Dermis blood vessel endothelial cell (primary cell): ENCODE results near the gene RPL14. TPM values are rescaled to one million over a fixed set of nuclear protein-coding genes. Genes with fewer than 3 reads are reported as not detected.

Experiments used
- DNase-seq: peaks from one replicate; pipeline ENCODE4 v3.0.0; 2010
- total RNA-seq: library from RNA; depleted of rRNA; stranded (reverse); fragments of >200 nt; gene quantifications from 2 replicates; pipeline ENCODE4 v1.2.3, GENCODE V29; 2014

The RPL14 gene
- total RNA-seq, 1 donor from 2014 or later = 370 TPM

DNA sequence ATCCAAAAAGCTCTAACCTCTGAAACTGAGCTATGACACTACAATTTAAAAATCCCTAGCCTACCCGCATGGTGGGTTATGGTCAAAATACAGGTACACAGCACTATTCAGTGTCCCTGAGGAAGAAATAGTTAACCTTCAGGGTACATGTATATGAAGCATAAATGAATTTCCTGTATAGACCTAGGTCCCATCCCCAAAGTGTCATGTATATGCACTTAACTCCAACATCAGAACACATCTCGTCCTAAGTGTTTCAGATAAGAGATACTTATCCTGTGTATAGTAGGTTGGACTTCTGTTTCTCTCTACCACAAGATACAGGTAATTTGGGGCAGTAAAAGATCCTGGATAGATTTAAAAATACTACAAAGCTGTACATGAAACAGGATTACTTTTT, 6.4 kb downstream of the RPL14 start:
- DNase-seq = no peak

DNA sequence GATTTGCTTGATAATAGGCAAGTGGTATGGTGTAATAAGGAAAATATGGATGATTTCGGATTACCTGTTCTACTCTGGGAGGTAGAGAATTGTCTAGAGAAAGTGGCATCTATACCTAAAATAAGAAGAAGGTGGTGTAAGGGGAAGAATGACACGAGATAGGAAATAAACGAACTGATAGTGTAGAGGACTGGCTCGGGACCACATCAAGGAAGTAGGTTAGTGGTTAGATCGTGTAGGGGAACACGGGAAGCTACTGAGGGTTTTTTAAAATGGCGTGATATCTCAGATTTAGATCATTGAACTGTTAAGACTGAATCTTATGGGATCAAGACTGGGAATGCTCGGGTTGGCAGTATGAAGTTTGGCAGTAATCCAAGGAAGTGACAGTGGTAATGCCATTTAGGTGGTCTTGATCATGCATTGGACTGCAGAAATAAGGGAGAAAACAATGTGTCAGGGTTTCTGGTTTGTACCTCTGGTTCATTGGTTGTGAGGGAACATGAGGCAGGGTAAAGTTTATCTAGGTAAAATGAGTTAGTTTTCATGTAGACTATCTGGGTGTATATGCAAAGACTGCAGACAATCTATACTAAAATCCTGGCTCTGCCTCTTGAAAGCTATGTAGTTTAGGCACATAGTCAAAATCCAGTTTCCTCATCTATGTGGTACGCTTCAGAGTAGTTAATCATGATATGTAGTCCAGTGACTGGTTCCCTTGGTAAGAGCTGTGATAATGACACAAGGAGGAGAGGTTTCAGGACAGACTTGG, 7.4 kb downstream of the RPL14 start:
- DNase-seq = no peak

DNA sequence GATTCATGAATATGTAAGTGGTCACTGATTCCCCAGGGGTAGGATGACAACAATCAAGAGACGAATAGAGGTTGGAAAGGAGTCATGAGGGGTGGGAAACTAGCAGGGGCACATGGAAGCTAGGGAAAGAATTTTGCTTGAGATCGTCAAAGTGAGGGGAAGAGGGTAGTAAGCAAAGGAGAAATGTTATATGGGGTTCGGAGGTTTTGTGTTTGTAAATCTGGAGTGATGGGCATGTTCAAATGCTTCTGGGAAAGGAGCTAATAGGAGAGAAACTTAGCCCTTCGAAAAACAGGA, 7.9 kb downstream of the RPL14 start:
- DNase-seq = no peak

DNA sequence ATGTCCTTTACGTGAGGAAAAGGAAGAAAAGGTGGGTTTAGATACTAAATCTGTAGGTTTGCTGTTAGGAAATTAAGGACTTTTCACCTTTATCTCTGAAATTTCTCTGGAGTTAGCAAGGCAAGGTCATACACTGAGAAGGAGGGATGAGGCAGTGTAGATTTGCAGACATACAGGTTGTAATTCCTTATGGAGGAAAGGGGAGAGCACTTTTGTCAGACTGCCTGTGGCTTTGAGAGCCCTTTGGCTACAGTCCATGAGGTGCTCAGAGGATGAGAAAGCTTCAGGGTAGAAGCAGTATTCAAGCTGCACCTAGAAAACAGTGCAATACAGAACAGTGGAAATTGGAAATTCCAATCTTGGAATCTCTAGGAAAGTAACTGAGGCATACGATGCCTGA, 8.3 kb downstream of the RPL14 start:
- no peak for DNase-seq

DNA sequence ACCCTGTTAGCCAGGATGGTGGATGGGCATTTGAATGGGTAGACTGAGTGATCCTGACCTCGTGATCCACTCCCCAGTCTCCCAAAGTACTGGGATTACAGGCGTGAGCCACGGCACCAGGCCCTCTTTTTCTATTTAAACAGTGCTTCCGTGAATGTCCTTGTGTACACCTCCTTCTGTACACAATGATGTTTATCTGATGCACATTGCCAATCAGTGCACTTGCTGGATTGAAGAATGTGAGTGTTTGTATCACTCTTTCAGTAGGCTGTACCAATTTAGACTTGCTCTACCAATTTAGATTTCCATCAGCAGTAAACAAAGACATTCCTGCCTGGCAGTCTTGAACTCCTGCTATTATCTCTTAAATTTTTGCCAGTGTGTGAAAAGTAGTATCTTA, 10.9 kb downstream of the RPL14 start:
- DNase-seq = no peak

DNA sequence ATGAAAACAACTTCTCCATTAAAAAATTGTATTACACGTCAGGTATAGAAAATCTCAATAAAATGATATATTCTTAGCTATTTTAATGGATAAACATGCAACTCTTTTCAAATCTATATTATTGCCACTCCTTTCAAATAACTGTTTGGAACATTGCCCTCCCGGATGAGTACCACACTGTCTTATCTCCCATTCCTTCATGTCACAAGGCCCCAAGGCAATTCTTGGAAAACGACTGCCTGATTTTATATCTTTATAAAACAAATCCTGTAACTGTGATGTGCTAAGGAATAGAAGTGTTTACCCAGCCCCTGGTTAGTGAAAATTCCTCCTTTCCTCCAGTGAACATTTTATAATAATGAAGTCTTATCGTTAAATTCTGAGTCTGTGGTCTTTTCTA, 13.6 kb downstream of the RPL14 start:
- no peak for DNase-seq

DNA sequence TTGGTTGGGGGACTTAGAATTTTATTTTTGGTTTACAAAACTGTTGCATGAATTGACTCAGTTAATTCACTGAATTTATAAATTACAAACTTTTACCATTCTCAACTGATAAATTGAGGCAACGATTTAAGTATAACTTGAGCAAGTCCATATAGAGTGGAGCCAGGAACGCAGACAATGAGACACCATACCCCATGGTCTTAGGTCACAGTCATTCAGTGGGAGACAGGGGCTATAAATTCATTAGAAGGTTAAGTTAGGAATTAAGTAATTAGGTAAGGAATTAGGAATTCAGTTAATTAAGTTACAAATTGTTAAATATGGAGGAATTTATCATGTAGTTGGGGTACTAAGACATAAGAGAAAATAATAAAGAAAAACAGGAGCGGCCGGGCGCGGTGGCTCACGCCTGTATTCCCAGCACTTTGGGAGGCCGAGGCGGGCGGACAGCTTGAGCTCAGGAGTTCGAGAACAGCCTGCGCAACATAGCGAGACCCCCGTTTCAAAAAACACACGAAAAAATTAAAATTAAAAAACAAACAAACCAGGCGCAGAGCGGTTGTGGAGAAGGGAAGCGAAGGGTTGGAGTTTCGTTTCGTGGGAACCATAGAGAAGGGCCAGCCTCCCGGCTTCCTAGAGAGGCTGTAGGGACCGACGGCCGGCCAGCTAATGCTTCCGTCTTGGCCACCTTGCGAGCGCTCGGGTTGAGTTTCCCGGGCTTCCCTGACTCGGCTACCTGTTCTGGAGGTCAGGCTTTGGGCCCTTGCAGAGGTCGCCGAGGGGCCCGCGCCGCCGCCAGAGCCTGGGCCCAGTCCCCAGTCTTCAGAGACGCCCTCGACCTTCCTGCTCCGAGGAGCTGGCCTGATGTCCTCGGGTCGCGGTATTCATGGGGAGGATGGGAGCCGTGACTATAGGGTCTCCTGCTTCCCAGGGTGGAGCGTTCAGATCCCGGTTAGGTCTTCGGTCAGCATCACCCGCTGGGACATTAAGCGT, 19.6 kb downstream of the RPL14 start, which contains the start of gene ZNF619:
TSS of gene ZNF619 (plus strand) at position 645 of the 993 bp plus-strand sequence. CDS start 858 bp downstream, outside the sequence.
- DNase-seq = peak; percentile 83

DNA sequence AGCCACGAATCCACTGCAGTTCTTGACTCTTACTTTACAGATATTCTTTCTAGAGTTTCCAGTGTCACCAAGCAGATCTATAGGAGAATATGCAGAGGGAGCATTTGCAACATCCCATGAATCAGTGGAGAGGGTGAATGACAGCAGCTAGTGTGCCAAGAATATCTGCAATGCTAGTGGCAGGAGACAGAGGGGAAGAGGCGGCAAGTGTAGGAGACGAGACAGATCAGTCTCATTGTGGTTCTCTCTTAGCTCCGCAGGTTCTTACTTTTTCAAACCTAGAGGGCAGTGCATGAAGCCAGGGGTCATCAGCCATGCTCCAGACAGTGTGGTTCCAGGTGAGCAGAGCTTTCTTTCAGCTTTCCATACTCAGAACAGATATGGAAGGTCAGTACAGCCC, 20.5 kb downstream of the RPL14 start:
- peak; percentile 8 for DNase-seq

DNA sequence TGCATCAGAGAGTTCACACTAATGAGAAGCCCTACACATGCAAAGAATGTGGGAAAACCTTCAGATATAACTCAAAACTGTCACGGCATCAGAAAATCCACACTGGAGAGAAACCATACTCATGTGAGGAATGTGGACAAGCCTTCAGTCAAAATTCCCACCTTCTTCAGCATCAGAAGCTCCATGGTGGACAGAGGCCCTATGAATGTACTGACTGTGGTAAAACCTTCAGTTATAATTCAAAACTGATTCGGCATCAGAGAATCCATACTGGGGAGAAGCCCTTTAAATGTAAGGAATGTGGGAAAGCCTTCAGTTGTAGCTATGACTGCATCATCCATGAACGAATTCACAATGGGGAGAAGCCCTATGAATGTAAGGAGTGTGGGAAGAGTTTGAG, 30.0 kb downstream of the RPL14 start:
- DNase-seq = no peak

DNA sequence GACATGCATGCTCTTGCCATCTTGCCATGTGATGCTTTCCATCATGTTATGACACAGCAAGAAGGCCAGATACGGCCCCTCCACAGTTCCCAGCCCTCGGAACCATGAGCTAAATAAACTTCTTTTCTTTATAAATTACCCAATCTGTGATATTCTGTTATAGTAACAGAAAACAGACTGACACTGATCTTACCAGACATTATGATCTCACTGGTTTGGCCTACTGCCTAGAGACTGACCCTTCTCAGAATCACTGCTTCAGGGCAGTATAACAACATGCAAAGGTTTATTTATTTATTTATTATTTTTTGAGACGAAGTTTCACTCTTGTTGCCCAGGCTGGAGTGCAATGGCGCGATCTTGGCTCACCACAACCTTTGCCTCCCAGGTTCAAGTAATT, 33.8 kb downstream of the RPL14 start:
- no peak for DNase-seq

DNA sequence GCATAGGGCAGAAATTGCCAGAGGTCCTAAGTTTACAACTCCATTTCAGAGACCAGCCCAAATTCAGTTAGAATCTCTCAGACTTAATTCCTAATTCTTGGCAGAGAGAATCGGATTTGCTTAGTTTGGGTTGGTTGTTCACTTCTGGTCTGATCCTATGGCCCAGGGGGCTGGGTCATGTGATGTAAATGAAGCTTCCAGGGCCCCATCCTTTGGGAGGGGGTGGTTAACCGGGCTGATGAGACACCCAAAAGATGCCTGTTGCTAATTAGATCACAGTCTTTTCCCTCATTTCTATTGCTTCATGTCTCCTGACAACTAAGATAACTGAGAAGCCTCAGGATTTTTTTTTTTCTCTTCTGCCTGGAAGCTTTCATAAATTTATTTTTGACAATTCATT, 37.6 kb downstream of the RPL14 start:
- DNase-seq = no peak

DNA sequence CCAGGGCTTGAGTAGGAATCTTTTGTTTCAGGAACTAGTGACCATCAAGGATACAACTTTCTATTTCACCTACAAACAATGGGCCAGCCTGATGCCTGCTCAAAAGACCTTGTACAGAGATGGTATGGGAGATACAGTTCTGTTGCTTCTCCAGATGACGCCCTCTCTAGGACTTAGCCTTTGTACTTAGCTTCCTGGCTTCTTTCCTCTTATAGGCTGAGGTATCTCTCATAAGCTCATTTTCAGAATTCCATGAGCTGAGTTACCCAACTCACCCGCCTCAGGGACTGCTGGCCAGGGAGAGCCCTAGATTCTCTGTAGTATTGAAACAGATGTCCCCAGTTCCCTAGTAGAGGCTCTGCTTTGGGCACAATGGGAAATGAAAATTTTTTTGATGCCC, 40.1 kb downstream of the RPL14 start:
- DNase-seq = no peak

DNA sequence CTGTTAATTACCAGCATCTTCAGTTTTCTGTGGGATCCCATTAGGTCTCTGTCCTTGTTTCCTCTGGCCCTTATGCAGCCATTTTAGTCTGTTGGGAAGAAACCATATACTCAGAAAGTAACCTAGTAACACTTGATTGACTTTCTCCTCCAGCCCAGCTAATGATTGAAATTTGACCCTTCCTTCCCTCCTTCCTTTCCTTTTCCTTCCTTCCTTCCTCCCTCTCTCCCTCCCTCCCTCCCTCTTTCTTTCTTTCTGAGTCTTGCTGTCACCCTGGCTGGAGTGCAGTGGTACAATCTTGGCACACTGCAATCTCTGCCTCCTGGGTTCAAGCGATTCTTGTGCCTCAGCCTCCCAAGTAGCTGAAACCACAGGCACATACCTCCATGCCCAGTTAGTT, 42.8 kb downstream of the RPL14 start:
- no peak for DNase-seq

DNA sequence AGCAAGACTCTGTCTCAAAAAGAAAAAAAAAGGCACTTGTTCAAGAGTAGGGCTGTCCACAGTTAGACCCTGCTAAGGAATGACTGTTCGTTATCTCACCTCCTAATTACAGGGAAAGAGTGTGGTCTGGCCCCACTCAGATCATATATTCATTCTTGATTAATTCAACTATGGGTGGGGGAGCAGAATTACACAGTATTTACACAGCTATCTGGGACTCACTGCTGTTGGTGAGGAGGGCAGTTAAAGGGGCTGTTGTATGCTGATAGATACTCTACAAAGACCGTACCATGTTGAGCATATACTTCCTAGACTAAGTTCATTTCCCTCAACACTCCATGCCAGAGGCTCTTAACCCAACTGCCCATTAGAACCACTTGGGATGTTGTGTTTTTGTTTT, 44.9 kb downstream of the RPL14 start:
- no peak for DNase-seq

DNA sequence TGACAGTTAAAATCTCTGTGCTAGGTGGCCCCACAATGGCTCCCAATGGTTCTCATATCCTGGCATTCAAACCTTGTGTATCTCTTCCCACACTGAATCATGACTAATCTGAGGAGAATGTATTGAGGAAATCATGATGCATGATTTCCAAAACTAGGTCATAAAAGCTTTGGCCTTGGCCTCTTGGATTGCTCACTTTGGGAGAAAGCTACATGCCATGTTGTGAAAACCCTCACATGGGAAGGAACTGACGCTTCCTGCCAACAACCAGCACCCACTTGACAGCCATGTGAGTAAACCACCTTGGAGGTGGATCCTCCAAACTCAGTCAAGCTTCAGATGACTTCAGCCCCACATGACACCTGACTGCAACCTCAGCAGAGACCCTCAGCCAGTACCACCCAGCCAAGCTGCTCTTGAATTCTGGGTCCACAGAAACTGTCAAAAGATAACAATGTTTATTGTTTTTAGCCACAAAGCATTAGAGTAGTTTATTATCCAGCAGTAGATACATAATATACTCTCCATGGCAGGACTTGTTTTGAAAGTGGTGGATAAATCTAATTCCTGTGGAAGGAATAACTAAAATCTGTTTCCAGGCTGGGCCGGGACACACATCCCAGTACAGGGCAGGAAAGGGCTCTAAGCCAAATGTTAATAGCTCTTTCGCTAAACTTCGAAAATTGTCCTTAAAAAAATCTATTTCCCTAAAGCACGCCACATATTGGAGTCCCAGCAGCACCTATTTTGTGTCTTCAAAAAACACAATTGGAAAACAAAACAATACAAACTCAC, 47.7 kb downstream of the RPL14 start:
- peak; percentile 99 for DNase-seq

DNA sequence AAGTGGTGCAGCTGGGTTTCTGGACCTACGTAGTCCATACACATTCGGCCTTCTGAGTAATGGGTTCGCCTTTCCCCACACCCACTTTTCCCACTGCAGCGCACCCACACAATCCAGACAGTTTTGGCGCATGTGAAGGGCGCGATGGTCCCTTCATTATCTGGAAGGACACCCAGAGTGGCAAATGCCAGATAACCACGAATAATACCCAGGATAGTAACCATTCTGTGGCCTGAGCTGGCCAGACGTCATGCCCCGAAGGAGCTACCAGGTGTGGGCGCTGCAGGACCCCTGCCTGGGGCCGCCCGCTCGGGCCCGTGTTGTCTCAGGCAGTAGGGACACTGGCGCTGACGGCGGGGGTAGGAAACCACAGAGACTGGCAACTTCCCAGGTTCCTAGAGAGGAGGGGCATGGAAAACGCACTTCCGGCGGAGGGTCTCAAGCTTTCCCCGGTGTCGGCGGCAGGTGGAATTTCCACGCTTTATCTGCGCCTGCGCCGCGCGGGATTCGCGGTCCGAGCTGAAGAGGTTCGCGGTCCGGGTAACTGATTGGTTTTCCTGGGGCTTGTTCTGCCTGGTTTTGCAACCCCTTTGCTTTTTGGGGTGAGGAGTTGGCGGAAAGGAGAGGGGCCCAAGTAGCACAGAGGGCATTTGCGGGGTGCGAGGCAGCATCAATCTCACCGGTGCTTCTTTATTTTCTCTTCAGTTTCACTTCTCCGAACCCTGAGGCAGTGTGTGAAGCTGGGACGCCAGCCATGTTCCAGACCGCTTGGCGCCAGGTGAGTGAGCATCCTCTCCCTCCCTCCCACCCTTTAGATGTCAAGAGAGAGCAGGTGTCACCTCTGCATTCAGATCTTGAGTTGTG, 48.7 kb downstream of the RPL14 start, which contains the start of gene ZNF620:
TSS of gene ZNF620 (plus strand) at position 441 of the 864 bp plus-strand sequence. CDS start at position 755, 314 bp downstream.
- peak; percentile 90 for DNase-seq

DNA sequence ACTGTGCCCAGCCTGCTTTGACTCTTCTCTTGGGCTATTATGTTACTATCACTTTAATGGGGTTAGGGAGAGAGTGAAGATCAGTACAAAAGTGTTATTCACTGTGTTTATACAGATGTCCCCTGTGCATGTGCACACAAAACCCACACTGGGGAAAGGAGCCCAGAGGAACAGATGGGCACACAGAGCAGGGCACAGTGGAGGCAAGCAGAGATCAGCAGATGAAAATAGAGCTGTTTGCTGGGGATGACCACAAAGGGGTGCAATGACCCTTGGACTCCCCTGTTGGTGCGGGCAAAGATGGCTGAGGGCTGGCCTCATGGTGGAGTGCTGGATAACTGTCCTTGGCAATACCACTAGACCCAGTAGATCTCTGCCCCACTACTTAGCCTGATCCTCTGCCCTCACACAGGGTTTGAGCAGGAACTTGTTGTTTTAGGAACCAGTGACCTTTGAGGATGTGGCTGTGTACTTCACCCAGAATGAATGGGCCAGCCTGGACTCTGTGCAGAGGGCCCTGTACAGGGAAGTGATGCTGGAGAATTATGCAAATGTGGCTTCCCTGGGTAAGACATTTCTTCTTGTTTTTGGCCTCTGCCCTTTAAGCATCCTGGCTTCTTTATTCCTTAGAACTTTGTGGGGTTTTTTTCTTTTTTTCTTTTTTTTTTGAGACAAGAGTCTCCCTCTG, 54.0 kb downstream of the RPL14 start:
- DNase-seq = no peak

DNA sequence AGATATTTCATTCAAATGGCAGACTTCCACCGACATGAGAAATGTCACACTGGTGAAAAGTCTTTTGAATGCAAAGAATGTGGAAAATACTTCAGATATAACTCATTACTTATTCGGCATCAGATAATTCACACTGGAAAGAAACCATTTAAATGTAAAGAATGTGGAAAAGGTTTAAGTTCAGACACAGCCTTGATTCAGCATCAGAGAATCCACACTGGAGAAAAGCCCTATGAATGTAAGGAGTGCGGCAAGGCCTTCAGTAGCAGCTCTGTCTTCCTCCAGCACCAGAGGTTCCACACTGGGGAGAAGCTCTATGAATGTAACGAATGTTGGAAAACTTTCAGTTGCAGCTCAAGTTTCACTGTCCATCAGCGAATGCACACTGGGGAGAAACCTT, 59.1 kb downstream of the RPL14 start:
- DNase-seq = no peak

DNA sequence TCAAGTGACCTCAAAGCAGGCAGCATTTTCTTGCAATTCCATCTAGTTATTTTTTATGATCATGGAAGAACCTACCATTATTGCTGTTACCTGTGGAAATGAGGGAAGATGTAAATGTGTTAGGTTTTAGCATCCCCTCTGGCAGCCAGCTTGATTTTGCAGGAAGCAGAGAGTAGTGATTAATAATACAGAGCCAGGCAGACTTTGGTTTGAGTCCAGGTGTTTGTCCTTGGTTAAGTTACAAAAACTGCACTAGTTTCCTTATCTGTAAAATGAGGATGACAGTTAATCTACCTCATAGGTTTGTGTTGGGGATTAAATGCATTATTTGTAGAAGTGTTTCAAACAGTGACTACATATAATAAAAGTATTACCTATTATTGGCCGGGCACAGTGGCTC, 60.9 kb downstream of the RPL14 start:
- DNase-seq = no peak
